NCI-H345 treated with DMSO at 0.1 percent for 48 hours (cell line): ENCODE measurements around the gene JAK1.

ENCODE experiments used
- DNase-seq: peaks from one replicate; lab custom pipeline; 2025; ENCODE audit not compliant: unreplicated experiment; lab: John Stamatoyannopoulos, UW

Gene JAK1

DNA sequence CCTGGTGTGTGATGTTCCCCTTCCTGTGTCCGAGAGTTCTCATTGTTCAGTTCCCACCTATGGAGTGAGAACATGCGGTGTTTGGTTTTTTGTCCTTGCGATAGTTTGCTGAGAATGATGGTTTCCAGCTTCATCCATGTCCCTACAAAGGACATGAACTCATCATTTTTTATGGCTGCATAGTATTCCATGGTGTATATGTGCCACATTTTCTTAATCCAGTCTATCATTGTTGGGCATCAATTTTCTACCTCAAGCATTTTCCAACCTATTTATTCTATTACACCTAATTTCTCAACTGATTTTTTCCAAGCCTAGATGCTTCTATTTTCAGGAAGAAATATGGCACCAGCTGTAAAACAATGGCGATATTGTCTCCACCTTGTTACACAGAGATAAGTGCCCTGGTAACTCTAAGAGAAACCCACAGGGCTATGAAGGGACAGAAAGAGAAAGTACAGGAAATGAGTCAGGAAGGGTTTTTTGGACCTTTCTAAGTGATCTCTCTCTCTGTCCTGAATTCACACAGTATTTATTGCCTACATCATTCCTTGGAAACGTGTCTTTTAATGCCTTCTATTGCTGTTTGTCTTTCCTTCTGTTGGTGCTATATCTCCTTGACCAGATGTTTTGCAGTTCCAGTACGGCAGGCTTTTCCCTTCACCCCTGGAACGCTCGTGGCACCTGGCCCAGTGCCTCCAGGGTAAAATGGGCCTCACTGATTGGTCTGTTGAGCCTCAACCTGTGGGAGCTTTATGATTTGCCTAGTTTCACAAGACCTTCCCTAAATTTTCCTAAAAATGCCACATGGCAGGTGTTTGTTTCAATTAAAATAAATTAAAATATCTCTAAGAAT, 14.6 kb upstream of the JAK1 start:
- no peak for DNase-seq

DNA sequence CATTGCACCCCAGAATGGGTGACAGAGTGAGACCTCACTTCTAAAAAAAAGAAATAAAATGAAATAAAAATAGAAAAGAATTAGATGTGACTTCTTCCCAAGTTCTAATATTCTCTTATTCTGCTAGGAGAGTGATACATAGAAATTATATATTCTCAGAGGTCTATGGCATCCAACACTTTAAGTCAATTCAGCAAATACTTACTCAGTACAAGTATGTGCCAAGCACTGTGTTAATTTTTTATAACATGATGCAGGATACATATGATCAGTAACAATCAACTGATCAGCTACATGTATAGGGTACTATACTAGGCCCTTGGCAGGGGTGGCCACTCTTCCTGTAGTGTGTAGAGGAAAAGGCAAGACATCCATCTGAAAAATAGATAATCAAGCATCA, 13.0 kb upstream of the JAK1 start:
- no peak for DNase-seq

DNA sequence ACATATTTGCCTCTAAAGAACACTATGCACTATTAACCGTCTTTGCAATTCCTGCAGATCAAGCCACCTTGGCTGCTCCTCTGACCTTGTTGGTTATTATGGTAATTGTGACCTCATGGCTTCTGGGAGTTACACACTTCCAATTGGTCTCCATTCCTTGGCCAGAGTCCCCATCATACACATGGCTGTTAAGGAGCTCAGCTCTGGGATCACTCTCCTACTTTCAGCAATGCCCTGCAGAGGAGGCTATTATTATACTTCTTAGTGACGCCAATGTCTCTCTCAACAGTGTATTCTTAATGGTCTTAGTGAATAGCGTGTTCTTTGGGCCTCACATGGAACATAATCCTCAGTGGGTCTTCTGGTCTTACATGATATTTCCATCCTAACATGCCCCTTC, 10.0 kb upstream of the JAK1 start:
- no peak for DNase-seq

DNA sequence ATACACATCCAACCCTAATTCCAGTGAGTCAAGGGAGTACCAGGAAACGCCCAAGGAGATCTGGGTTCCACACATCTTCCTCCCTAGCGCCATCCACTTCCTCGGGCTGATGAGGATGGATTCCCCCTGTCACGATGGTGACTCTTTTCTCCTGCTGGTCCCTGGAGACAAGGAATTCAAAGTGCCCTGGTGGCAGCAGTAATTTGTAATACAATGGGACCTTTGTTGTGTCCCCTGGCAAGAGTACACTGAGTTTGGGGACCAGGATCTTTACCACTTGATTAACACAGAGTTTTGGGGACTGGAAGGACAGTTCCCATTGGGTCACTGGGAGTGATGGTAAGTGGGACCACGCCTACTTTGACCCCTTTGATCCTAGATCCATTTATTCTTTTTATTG, 9.4 kb upstream of the JAK1 start:
- DNase-seq, result no peak

GRCh38 chr1:64975127-64975526, 8.8 kb upstream of the JAK1 start:
- no peak for DNase-seq

GRCh38 chr1:64974288-64974825, 8.0 kb upstream of the JAK1 start:
- DNase-seq, result no peak

GRCh38 chr1:64973061-64973647, 6.8 kb upstream of the JAK1 start:
- DNase-seq, result no peak

DNA sequence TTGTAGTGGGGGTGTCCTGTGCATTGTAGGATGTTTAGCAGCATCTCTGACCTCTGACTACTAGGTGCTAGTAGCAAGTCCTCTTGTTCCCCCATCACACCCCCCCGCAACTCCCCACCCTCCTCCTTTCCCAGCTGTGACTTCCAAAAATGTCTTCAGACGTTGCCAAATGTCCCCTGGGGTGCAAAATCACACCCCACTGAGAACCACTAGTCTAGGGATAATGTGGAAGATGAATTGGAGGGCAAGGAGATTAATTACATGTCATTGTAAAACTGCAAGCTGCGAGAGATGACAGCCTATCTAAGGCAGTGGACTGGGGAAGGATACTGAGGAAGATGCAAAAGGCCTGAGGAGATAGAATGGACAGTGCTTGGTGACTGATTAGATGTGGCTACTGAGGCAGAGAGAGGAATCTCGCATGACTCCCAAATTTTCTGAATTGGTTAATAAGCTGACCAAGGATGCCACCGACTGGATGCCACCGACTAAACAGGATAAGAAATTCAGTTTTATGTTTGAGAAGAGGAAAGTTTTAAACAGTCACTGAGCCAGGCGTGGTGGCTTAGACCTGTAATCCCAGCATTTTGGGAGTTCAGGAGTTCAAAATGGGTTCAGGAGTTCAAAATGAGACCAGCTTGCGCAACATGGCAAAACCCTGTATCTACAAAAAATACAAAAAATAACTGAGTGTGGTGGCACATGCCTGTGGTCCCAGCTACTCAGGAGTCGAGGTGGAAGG, 3.1 kb upstream of the JAK1 start:
- DNase-seq, result no peak

- no peak for DNase-seq
Measured at GRCh38 chr1:64967381-64967780, 1.0 kb upstream of the JAK1 start.

- DNase-seq, result peak; percentile 38
Measured at GRCh38 chr1:64965366-64966157, 787 bp downstream of the JAK1 start.

GRCh38 chr1:64963466-64963865, 2.9 kb downstream of the JAK1 start:
- no peak for DNase-seq

- DNase-seq, result no peak
Measured at GRCh38 chr1:64962441-64962840, 3.9 kb downstream of the JAK1 start.

DNA sequence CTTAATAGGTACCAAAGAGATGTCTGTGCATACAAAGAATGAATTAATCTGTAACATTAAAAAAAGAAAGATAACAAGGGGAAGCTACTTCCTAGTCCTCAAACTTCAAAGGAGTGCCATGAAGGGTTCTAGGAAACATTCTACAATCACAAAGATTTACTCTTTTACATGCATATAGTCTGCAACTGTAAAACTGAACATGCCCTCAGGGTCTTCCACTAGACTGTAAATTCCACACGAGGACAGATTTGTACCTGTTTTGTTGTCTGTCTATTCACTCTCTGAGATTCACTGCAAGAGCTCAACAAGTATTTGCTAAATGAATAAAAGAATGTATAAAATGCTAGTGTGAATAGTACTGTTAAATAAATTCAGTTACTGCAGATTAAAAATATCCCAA, 4.4 kb downstream of the JAK1 start:
- no peak for DNase-seq

DNA sequence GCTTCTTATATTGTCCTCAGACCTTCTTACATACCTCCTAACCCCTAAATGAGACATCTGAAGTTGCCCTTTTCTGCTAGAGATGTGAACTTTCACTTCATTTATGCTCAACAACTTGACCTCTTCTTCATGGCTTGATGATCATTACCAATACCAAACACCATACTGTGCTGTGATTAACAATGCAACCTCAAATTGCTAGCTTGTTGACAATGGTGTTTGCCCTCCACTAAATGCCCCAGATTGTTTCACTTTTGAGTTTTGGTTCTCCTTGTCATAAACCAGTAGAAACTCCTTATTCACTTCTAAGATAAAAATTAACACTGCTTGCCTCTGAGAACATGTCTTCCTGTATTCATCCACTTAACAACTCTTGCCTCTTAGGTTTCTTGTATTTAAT, 5.6 kb downstream of the JAK1 start:
- no peak for DNase-seq

GRCh38 chr1:64959986-64960385, 6.4 kb downstream of the JAK1 start:
- no peak for DNase-seq

- DNase-seq, result no peak
Measured at GRCh38 chr1:64956733-64957441, 9.5 kb downstream of the JAK1 start.

DNA sequence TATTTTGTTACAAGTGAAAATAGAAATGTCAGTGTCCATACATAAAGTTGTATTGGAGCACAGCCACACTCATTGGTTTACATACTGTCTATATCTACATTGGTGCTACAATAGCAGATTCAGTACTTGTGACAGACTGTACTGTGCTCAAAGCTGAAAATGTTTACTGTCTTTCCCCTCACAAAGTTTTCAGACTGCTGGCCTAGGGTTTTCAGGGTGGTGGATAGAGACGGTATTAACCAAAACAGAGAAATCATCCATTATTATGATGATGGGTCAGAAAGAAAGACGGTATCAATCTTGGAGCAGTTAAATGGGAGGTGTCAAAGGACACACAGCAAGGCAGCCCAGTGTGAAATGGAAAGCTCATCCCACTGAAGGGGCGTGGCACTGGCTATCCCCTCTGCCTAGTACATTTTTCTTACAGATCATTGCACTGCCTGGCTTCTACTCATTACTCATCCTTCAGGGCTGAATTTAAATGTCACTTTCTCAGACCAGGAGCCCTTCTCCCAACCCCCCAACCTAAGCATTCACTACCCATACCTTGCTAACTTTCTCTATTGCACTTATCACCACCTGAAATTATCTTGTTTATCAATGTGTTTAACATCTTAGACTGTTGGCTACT, 10.2 kb downstream of the JAK1 start:
- DNase-seq, result no peak

DNA sequence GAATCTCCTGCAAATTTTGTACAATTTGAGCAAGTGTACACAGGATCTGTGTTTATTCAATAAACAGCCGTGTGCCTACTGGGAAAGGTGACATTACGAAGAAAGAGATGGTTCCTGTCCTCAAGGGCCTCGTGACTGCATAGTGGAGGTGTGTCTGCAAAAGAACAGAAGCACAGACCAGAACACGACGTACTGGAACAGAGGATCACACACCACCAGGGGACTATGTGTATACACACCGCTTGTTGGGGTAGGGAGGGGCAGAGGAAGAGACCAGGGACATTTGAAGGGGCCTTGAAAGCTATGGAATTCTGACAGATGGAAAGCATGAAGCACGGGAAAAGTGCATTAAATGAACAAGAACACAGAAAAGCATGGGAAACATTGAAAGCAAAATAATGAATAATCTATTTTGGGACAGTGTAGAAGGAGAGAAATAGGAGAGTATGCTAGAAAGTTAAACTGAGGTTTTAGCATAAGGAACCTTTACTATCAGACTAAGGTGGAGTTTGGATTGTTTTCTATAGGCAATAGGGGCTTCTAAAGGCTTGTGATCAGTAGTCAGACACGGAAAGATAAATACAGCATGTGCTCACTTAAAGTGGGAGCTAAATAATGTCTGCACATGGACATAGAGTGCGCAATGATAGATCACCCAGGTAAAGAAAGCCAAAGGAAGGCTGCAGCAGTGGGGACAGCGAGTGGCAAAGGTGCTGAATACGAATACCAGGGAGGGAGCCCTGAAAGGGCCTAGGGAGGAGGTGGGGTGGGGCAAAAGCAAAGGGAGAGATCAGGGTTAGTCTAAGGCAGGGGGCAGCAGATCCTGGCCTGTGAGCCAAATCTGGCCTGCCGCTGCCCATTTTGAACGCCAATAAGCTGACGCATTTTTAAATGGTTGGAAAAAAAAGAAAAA, 11.0 kb downstream of the JAK1 start:
- DNase-seq, result no peak

- no peak for DNase-seq
Measured at GRCh38 chr1:64953241-64953640, 13.1 kb downstream of the JAK1 start.
